HG03457 (cell line): ENCODE measurements around the gene XRCC5.
A peak's percentile ranks its signal among the peaks of the same experiment; 100 is the strongest.
"Not testable (repeated sequence)": the region's sequence is repeated elsewhere in the genome, so short reads cannot be mapped to it uniquely, and the experiment has no call there.

Source experiments
- ATAC-seq: cut with Tn5 transposase; IDR thresholded peaks from one replicate; pipeline ENCODE4 v1.9.1; 2021; ENCODE audit warnings: moderate number of reproducible peaks; ENCODE audit not compliant: unreplicated experiment

Gene XRCC5

GRCh38 chr2:216192931-216193330, 83.8 kb downstream of the XRCC5 start:
- ATAC-seq = no peak

- no peak for ATAC-seq
Observed at GRCh38 chr2:216194013-216194412, 84.9 kb downstream of the XRCC5 start.

GRCh38 chr2:216194561-216194960, 85.4 kb downstream of the XRCC5 start:
- ATAC-seq = no peak

- no peak for ATAC-seq
Observed at GRCh38 chr2:216195565-216196029, 86.4 kb downstream of the XRCC5 start.

- ATAC-seq = no peak
Observed at GRCh38 chr2:216201692-216202306, 92.7 kb downstream of the XRCC5 start.

GRCh38 chr2:216202626-216203250, 93.6 kb downstream of the XRCC5 start:
- no peak for ATAC-seq

- no peak for ATAC-seq
Observed at GRCh38 chr2:216205486-216205885, 96.3 kb downstream of the XRCC5 start.

- ATAC-seq = peak; percentile 73
Observed at GRCh38 chr2:216206041-216206703, 97.0 kb downstream of the XRCC5 start.

- ATAC-seq = peak; percentile 51
Observed at GRCh38 chr2:216206821-216207220, 97.7 kb downstream of the XRCC5 start.

- ATAC-seq = not testable (repeated sequence)
Observed at GRCh38 chr2:216208661-216209060, 99.5 kb downstream of the XRCC5 start.

GRCh38 chr2:216210701-216211540, 101.8 kb downstream of the XRCC5 start:
- no peak for ATAC-seq

- ATAC-seq = no peak
Observed at GRCh38 chr2:216211614-216212145, 102.5 kb downstream of the XRCC5 start.

GRCh38 chr2:216214768-216215167, 105.6 kb downstream of the XRCC5 start:
- ATAC-seq = no peak

GRCh38 chr2:216215658-216216390, 106.7 kb downstream of the XRCC5 start:
- no peak for ATAC-seq

- ATAC-seq = no peak
Observed at GRCh38 chr2:216216951-216217903, 108.1 kb downstream of the XRCC5 start.

GRCh38 chr2:216217904-216218260, 108.7 kb downstream of the XRCC5 start:
- ATAC-seq = no peak

GRCh38 chr2:216219861-216220260, 110.7 kb downstream of the XRCC5 start:
- no peak for ATAC-seq

- no peak for ATAC-seq
Observed at GRCh38 chr2:216220976-216221375, 111.8 kb downstream of the XRCC5 start.

GRCh38 chr2:216221811-216222210, 112.7 kb downstream of the XRCC5 start:
- no peak for ATAC-seq
